Activated CD8-positive, alpha-beta memory T cell treated with anti-CD3 and anti-CD28 coated beads, Interleukin-2, amount 50 U/mL, for 24 hours (primary cell): ENCODE results near the gene DCLK1.
"Not testable (repeated sequence)": the region's sequence is repeated elsewhere in the genome, so short reads cannot be mapped to it uniquely, and the experiment has no call there.

Source experiments
- DNase-seq: peaks from one replicate; pipeline ENCODE4 v3.0.0-alpha.2; 2020; ENCODE audit errors: extremely low read depth

The DCLK1 gene

DNA sequence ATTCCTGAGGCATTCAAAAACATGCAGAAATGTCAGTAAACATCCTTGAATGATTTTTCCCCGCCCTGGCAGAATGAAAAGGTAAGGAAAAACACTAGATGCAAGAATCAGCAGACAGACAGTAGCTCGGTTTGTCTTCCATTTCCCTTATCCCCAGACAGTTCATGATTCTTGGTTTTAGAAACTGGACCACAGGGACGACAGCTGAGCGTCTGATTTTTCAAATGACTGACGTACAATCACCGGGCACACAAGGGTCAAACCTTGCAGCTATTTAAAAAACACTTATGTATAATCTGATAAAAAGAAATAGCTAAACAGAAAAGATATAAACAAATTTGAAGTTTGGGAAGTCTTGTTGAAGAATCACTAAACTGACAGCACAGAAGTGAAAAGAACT is 47.1 kb downstream of the DCLK1 start:
- DNase-seq, result no peak

DNA sequence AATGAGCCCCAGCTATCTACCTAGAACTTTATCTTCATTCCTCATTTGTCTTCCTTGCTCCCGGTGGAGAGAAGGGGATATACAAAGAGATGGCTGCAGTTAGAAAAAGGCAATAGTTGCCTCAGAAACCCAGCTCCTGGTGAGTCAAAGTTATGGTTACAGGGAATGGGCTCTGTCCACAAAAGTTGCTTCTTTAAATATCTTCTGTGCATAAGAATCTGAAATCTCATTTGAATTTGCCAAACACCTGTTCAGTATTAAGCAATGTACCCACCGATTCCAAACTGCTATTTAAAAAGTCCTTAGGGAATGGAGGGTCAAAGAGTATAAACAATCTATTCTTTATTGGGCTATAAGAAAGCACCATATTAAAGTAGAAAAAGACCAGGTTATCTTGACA is 48.4 kb downstream of the DCLK1 start:
- no peak for DNase-seq

DNA sequence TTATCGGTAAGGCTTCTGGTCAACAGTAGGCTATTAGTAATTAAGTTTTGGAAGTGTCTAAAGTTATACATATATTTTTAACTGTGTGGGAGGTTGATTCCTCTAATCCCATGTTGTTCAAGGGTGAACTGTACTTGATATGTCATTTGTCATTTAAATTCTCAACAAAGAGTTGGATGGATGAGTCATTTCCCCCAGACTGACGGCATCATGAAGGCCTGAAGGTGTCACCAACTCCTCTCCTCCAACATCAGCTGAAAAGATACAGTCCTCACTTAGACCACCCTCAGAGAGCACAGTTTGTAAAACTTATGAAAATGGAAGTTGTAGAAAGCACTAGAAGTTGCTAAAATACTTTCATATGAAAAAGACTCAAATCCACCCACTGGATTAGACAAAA is 48.8 kb downstream of the DCLK1 start:
- no peak for DNase-seq

DNA sequence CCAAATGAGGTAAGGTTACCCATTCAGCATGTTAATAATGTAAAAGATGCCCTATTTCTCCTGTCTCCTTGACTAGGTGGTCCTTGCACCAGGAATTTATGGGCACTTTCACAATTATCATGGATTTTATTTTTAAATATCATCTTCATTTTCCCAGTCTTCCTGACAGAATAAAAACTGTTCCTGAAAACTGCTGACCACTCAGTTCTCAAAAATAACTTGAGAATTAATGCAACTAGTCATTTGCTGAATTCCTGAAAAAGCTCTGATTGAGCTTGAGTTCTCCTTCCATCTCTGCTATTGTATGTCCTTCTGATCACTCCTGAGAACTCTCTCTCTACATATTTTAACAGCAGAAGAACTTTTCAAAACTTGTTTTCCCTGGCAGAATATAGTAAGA is 55.0 kb downstream of the DCLK1 start:
- no peak for DNase-seq

DNA sequence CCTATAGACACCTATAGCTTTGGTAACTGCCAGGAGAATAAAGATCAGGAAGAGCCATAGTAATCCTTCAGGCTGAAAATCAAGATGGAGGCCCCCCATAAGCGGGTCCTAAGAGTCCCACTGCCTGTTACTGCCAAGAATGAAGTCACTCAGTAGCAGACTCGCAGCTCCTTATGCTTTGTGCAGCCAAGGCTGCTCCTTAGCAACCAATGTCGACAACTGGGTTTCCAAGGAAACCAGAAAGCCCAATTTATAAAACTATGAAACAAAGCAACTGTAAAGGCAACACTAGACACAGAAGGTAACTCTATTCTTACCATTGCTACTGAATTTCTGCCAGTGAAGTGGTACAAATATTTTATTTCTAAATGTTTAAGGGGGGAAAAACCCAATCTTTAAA is 56.5 kb downstream of the DCLK1 start:
- no peak for DNase-seq

DNA sequence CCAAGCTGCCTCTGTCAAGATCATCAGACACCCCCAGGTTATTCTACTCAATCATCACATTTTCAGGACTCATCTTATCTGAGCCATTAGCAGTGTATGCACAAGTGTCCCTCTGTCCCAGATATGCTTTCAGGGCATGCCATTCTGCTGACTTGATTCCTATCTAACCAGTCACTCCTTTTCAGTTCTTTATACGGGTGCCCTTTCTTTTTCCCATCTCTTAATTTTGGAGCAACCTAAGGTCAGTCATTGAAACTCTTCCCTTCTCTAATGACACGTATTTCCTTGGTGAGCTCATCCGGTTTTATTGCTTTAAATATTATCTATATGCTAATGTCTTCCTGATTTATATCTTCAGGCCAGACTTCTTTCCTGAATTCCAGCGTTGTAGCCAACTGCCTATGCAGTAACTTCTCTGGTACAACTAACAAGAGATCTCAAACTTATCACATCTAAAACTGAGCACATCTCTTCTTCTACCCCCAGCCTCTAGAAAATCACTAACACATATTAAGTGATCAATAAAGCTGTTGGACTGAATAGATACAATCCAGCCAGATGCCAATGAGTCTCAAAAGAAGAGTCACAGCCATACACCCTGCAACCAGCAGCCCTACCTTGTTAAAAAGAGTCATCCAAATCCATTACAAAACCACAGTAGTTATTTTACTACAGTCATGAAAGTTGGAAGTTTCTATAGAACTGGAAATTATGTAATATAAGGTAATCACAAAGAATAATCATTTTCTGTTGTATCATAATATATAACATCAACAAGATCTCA is 58.8 kb downstream of the DCLK1 start:
- no peak for DNase-seq

DNA sequence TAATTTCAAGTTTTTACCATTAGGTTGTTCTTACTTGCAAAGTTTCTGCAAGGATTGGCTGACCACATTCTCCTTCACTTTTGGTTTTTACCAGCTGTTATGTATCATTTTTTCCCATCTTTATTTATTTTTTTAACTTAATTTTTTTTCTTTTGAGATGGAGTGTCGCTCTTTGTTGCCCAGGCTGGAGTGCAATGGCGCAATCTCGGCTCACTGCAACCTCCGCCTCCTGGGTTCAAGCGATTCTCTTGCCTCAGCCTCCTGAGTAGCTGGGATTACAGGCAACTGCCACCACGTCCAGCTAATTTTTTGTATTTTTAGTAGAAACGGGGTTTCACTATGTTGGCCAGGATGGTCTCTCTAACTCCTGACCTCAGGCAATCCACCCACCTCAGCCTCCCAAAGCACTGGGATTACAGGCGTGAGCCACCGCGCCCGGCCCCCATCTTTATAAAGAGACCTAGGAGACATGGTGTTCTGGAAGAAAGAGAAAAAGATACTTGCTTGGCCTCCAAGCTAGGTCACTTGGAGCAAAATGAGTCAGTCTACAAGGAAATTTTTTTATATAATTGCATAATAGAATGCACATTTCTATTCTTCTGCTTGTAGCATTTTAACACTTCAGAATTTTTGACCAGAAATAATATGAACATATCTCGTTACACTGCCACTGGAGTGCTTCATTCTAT is 60.5 kb downstream of the DCLK1 start:
- DNase-seq, result not testable (repeated sequence)

DNA sequence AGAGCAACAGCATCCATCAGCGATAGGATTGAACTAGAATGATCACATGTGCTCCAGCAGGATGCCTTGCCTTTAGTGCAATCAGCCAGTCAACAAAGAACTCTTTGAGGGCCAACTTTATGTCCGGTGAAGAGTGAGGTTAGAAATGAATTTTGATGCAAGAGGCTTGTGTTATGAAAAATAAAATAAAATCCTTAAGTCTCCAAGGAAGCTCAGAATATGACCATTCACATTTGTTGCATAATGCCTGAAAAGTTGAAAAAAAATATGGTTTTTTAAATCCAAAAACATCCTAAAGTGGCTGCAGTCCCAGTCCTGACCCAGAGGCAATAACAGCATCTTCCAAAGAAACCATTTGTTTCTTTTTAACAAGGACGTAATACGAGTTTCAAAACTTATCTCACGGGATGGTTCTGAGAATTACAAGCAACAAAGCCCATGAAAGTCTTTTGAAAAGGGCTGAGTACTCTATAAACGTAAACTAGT is 61.3 kb downstream of the DCLK1 start:
- DNase-seq, result no peak

DNA sequence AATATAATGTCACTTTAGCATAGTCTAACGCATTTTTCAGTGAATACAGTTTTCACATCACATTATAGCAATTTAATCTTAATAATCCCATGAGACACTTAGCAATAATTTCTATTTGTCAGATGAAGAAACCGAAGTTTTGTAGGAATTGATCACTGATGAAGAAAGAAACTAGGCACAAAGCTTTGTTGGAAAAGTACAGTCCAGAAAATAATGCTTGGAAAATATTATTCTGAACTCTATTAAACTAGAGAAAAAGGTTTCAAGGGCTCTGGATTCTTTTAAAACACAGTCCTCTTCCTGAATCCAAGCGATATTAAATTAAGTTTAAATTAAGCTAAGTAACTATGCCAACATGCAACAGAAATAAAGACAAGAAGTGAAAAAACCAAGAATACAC is 62.2 kb downstream of the DCLK1 start:
- no peak for DNase-seq

DNA sequence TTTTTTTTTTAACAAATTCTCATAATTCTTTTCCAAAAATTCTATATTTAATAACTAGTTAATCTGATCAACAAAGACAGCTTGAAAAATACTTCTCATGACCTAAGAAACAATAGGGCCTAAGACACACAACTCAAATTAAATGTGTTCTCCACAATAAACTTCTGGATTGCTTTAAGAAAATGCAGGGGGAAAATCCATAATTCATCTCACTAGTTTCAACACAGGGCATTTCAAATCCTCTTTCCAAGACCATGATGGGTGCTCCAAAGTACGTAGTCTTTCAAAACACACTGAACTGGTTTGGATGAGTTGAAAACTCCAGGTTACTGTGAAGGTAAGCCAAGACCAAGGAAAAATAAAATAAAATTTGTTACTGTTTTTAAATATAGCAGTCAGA is 62.6 kb downstream of the DCLK1 start:
- no peak for DNase-seq

DNA sequence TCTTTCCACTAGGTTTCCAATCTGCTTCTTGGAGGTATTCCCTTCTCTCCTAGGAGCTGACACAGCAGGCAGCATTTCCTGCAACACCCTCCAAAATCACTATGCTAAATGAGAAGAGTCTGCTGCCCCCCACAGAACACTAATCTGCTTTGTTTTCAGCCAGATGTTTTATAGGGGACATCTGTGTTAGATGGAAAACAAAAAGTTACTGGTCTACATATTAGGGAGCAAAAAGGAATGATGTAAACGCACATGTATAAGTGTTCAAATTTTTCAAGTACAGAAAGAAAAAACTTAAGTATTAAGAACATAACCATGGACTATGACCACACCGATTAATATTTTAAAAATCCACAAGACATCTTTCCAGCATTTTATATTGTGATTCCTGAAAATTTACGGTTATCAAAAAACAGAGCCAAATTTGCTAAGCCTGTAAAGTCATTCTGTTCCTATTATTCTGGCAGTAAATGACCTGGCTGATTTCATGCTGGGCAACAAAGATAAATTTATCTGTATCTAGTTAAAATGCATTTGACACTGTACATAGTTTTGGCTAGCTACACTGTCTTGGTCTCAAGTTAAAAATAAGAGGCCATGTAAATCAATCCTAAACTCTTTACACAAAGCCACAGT is 63.3 kb downstream of the DCLK1 start:
- DNase-seq, result no peak

DNA sequence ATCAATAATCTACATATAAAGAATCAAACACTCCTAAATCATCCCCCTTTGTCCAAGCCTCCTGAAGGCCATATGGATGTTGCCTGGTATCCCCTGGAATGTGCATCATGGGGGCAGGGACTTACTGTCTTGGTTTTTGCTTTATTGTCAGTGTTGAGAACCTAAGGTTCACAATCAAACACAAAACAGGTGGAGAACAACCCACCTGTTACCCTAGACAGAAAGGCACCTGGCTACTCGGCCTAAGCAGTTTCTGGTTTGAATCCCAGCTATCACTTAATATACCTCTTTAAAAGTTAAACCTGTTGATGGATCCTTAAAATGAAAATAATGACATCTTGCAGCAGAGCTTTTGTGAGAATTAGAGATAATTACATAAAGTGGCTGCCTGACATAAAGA is 68.9 kb downstream of the DCLK1 start:
- no peak for DNase-seq

DNA sequence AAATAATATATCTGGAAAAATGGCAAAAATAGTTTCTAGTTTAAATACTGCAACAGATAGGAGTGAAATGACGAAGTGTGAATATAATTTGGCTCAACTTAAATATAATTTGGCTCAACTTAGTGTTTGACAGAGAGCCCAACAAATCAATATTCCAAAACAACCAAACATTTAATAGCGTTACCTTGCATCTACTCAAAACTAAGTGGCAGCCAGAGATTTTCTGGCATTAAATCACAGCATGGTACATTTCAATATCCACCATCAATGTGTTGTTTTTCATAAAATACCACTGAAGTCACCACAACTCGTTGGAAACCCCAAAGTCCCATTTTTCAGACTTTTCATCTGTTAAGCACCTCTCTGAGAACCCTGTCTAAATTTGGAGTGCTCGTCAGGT is 69.6 kb downstream of the DCLK1 start:
- no peak for DNase-seq

DNA sequence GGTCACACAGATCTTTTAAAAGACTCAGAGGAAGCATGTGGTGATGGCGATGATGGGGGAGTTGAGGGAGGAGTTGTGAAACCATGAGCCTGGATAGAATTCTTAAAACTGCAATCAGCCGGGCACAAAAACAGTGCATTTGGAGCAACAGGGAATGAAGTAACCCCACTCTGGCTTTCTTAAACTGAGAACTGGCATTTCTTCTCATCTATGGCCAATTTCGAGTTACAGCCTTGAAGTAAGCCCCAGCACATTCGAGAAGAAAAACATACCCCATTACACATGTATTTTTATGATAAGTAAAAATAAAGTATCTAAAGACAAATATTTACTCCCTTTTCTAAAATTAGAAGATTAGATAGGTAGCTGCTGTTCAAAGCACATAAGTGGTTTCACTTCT is 70.1 kb downstream of the DCLK1 start:
- no peak for DNase-seq

DNA sequence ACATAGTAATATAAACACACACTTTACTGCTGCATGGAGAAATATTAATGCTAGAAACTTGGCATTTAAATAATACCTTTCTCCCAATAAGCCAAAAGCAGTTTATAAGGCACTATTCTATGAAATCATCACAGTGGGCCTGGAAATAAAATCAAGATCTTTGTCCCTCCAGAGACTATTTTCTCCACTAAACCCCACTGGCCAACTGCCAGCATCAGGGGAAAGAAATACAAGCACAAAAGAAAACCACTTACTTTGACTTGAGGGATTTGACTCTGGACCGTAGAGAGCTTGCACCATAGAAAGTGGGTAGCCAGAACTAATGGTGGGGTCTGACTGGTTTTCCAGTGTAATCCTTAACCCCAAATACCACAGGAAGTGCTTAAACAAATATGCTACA is 71.9 kb downstream of the DCLK1 start:
- DNase-seq, result no peak

DNA sequence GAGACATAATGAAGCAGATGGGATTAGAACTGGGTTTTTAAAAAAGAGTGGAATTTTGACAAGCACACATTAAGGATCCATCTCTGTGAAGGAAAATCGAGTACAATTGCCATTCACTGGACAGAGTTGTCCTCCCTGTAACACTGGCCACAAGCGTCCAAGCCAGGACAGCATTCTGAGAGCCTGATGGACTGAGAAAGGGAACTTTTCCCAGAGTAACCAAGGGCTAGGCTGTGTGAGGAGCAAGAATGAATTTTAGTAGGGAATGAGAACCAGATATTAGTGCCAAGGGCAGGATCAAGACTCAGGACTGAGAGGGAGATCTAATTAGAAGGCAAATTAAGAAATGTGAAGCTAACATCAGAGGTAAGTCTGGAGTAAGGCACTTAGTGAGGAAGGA is 73.1 kb downstream of the DCLK1 start:
- DNase-seq, result no peak

DNA sequence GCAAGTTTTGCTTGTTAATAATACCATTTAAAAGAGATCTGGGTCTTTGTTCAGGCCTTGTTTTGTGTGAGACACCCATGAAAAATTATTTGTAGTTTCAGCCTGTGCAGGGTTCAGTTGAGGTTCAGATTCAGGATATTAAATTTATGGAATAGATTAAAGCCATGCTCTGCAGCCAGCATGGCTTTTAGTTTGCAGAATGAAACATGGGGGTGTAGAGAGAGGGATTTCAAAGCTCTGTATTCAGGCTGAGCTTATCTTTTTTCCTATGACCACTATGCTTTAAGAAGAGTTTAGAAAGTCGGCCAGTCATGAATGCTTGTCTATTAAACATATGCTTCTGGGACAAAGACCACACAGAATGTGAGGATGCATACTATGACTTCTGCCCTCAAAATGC is 73.6 kb downstream of the DCLK1 start:
- DNase-seq, result no peak

DNA sequence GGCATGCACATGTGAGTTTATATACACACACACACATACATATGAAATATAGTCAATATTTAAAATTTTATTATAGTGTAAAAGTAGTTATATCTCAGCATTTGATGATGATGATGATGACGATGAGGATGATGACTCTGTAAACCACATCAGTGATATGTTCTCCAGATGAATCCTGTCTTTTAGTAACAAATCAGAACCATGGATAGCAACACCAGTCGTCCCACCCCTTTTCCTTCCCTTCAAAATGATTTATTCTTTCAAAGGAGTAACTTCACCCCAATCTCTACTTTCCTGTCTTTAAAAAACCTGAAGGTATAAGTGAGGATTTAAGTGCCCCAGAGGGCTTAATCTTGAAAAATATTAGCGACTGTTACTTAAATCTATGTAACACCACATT is 74.1 kb downstream of the DCLK1 start:
- no peak for DNase-seq

DNA sequence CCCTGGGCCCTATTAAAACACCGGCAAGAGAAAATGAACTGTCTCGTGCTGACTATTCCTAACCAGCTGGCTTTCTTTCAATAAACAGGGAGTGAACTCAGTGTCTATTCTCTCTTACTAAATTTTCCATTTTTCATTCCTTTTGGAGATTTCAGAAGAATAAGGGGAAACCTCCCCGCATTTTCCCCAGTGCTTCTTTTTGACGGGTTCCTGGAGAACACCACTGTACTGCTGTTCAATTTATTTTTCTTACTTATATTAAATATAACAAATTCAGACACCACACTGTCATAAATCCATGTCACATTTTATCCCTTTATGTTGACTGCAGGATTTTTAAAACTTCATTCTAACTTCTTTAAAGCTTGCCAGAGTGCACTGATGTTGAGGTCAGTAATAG is 75.8 kb downstream of the DCLK1 start:
- DNase-seq, result no peak

DNA sequence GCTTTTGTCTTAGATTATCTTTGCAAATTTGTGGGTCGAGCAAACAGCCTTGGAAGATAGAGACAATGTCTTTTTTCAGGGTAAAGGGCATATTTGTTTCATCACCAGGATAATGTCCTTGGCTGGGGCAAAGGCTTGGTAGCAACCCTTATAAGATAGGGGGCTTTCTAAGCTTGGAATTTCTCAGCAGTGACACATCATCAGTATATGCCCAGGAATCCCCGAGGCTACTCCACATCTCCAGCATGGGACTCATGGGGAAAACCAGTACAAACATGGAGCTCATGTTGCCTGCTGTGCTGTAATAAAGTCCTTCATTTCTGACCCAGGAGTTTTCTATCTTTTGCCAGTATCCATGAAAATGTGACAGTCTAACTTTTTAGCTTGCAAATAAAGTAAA is 77.1 kb downstream of the DCLK1 start:
- DNase-seq, result no peak

DNA sequence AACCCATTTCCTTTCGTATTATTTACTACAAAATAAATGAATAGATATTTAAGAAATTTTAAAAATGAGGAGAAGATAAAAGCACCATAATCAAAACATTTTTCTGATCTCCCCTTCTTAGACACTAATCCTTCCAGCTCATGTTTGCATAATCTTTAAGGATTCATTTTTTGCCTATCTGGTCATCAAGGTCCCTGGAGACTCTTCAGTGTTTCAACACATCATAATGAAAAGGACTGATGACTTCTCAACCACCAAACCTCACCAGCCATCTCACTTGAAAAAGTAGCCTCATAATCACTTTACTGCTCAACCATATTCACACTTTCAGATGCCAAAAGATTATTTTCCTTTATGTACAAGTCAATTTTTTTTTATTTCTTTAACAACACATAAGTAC is 80.1 kb downstream of the DCLK1 start:
- no peak for DNase-seq

DNA sequence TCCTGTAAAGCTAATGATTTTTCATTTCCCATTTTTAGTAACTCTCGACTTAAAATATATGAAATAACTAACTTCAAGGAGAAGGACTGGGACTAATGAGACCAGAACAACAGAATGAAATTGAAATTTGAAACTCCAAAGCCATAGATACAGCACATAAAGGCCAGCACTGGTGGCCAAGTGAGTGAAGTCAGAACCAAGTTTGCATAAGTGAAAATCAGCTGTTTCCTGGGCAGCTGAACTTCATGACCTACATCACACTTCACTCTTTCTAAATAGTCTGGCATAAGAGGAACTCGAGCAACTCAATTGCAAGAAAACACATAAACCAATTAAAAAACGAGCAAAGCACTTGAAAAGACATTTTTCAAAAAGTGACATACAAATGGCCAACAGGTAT is 84.5 kb downstream of the DCLK1 start:
- no peak for DNase-seq
